H1 (cell line): ENCODE results near the gene PLD3.

ENCODE experiments used
- CHD1 ChIP-seq: IDR thresholded peaks from 2 replicates; pipeline ENCODE4 v1.6.1; 2012; ENCODE audit warnings: low read depth, low read length, improper control_type of control experiment
- USF2 ChIP-seq: IDR thresholded peaks from 2 replicates; pipeline ENCODE4 v1.6.1; 2011; ENCODE audit warnings: low read length, improper control_type of control experiment
- YY1 ChIP-seq: IDR thresholded peaks from 2 replicates; pipeline ENCODE4 v1.6.1; 2011; ENCODE audit warnings: low read depth, mild to moderate bottlenecking, low read length

DNA sequence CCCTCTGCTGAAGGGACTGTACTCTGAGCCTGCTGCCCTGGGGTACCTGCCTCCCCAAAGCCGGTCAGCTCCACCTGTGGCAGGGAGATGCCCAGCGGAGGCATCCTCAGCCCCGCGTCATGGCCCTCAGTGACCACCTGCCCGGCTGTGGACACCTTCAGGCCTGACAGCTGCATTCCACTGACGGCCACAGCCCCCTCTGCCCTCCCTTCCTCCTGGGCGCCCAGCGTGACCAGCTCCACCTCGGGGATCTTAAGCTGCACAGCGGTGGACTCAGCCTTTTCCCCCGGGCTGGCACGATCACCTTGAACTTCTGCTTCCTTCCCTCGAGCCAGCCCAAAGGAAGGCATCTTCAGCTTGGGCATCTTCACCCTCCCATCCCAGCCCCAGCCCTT lies 46.3 kb downstream of the PLD3 start:
- TF ChIP-seq CHD1, result no peak
- no peak for TF ChIP-seq YY1
- no peak for TF ChIP-seq USF2
